KBM-7 (cell line): ENCODE results near the gene COL4A1.

Experiments
- DNase-seq: peaks from one replicate; pipeline ENCODE4 v3.0.0-alpha.2; 2015
- in situ Hi-C: fragments of 300-500 bp; cut with MboI; formaldehyde crosslinking; loops from 2 replicates; pipeline ENCODE4 v1.14.3; 2020; ENCODE audit warnings: low sequenced_read_pairs, low pct_unique_long_range_greater_than_20kb, mixed read lengths

The COL4A1 gene

GRCh38 chr13:110166598-110166997, 140.4 kb downstream of the COL4A1 start:
- DNase-seq: no peak
- in situ Hi-C loops: no loop called here

DNA sequence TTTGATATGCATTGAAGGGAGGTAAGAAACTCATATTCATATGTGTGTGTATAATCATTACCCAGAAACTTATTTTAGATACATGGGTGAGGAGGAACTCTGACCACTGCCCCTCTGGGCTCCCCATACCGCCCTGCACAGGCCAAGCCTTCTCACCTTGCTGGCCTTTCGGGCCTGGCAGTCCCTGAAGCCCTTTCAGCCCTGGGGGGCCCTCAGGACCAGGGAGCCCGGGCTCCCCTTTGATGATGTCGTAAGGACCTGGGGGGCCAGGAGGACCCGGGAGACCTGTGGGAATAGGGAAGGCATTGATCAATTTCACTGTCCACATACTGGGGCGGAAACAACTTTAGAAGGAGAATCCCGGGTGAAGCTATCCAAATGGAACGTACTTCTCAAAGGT, 142.3 kb downstream of the COL4A1 start:
- in situ Hi-C loops: no loop called here
- no peak for DNase-seq

GRCh38 chr13:110162866-110163658, 143.9 kb downstream of the COL4A1 start:
- in situ Hi-C loops: no loop called here
- no peak for DNase-seq

- in situ Hi-C loops: no loop called here
Observed at GRCh38 chr13:110162053-110162452, 144.9 kb downstream of the COL4A1 start.

GRCh38 chr13:110161112-110161882, 145.7 kb downstream of the COL4A1 start:
- in situ Hi-C loops: no loop called here

More at GRCh38 chr13:110162053-110162452, 144.9 kb downstream of the COL4A1 start:
- DNase-seq: no peak

DNA sequence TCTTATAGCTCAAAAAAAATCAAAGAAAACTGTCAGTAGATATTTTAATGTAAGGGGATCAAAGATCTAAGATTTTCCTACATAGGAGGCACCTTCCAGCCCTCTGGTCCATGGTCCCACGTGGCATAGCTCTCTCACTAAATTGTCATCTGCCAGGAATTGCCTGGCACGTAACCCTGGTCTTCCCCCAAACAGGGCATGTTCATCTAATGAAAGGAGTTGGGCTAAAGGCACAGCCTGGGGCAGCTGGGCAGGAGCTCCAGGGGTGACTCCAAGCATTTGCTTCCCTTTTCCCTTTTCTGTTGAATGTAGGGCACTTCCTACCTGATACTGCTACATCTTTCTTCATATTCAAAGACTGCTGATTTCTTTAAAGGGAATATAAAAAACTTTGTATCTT, 148.7 kb downstream of the COL4A1 start:
- in situ Hi-C loops: no loop called here
- no peak for DNase-seq

More at GRCh38 chr13:110161112-110161882, 145.7 kb downstream of the COL4A1 start:
- no peak for DNase-seq

GRCh38 chr13:110157718-110158117, 149.2 kb downstream of the COL4A1 start:
- in situ Hi-C loops: no loop called here
- no peak for DNase-seq

- in situ Hi-C loops: no loop called here
- DNase-seq: no peak
Observed at GRCh38 chr13:110156301-110157049, 150.5 kb downstream of the COL4A1 start.

- DNase-seq: no peak
- in situ Hi-C loops: no loop called here
Observed at GRCh38 chr13:110155072-110155471, 151.9 kb downstream of the COL4A1 start.

GRCh38 chr13:110154410-110154933, 152.5 kb downstream of the COL4A1 start:
- no peak for DNase-seq
- in situ Hi-C loops: no loop called here

- in situ Hi-C loops: no loop called here
- no peak for DNase-seq
Observed at GRCh38 chr13:110152351-110152750, 154.6 kb downstream of the COL4A1 start.

- in situ Hi-C loops: no loop called here
- no peak for DNase-seq
Observed at GRCh38 chr13:110151462-110151861, 155.5 kb downstream of the COL4A1 start.

DNA sequence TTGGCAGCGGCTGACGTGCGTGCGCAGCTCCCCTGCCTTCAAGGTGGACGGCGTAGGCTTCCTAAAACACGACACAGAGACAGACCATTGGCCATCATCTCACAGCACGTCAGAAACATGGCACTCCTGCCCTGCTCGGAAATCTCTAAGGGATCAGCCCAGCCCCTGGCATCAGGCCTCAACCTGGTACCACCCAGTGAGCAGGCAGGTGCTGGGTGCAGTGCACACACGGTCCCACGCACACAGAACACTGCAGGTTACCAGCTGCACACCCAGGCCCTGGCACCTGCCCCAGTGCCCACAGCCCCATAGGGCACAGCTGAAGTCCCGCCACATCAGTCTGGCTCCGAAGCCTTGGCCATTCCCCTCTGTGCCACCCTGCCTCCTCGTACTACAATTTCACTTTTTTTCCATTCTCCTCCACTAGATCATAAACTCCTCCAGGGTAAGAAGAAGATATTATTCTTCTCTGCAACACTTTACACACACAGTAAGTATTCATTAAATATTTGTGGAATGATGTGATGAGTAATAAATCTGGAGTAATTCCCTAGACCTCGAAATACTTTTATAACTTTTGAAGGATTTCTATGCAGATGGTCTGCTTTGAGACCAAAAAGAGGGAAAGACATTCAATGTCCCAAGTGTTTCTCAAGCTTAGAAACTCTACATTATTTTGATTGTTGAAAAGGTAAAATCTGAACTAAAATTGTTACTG, 156.4 kb downstream of the COL4A1 start:
- no peak for DNase-seq
- in situ Hi-C loops: no loop called here

DNA sequence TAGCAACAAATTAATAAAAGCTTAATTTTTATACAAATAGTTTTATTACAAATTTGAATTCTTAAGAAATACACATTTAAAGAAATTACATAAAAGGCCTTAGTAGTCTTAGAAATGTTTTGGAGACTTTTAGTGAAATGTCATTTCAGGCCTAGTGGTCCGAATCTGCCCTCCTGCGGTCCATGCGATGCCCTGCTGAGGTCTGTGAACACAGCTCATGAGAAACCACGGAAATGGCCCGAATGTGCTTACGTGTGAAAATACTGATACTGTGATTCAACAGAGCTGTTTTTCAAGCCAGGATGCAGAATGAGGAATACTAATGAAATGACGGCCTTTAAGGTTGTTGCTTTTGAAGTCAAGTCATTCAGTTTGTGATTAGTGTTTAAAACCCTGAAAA, 157.9 kb downstream of the COL4A1 start:
- DNase-seq: no peak
- in situ Hi-C loops: no loop called here

GRCh38 chr13:110140099-110140498, 166.9 kb downstream of the COL4A1 start:
- in situ Hi-C loops: no loop called here
- no peak for DNase-seq

- DNase-seq: no peak
- in situ Hi-C loops: no loop called here
Observed at GRCh38 chr13:110138700-110139036, 168.3 kb downstream of the COL4A1 start.

DNA sequence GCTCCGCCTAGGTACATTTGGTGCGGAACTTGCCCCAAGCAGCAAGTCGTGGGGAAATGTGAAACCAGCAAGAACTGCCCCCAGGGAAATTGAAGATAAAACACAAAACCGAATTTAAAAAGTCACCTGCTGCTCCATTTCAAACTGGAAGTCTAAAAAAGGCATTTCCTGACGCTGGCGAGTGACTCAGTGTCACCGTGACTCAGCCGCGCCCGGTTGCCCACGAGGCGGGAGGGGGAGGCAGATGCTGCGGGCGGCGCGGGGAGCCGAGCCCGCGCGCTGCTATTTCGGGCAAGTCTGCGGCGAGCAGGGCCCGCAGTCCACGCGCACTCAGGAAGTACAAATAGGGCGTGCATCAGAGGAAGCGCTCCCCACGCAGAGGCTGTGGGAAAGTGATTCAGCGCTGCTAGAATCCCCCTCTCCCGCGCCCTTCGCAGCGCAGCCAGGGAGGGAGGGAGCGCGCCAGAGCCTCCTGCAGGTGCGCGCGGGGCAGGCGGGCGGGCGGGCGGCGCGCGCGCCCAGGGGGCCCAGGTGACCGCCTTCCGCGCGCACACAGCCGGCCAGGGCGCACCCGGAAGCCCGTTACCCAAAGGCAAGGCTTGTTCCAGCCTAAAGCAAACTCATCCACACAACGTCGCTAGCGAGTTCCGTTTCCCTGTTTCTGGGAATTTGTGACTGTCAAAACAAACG, 168.8 kb downstream of the COL4A1 start:
- in situ Hi-C loops: no loop called here
- peak; percentile 60 for DNase-seq

DNA sequence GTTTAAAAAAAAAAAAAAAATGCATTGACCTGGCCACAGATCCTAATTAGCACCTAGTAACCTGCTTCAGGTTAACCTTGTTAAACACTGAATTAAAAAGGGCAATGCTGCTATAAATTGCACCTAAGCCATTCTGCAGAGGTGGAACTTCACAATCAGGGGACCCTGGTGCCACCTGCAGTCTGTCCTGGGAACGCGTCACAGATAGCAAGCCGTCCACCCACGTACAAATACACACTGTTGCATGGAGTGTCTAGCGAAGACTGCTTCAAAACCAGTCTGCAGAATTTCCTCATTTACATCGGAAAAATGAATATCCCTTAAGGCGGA, 169.3 kb downstream of the COL4A1 start:
- in situ Hi-C loops: no loop called here
- no peak for DNase-seq
